Stimulated activated CD4-positive, alpha-beta T cell treated with anti-CD3 and anti-CD28 coated beads, Interleukin-15, amount 100 ng/mL, for 1 hour (primary cell): ENCODE results near the gene NOXO1.
"Not testable (repeated sequence)": the region's sequence is repeated elsewhere in the genome, so short reads cannot be mapped to it uniquely, and the experiment has no call there.

ENCODE experiments used
- DNase-seq, 2 donors: peaks; one replicate each; pipeline ENCODE4 v3.0.0-alpha.2; 2020; ENCODE audit warnings: low read depth in 1 of 2, low spot score in 1 of 2

The NOXO1 gene

GRCh38 chr16:1942047-1942809, 39.0 kb downstream of the NOXO1 start:
- DNase-seq, result no peak

- no peak for DNase-seq
Measured at GRCh38 chr16:1941162-1942046, 39.9 kb downstream of the NOXO1 start.

GRCh38 chr16:1940273-1941161, 40.8 kb downstream of the NOXO1 start:
- DNase-seq, result no peak

- not testable (repeated sequence) for DNase-seq
Measured at GRCh38 chr16:1939833-1940232, 41.4 kb downstream of the NOXO1 start.

- no peak for DNase-seq
Measured at GRCh38 chr16:1938910-1939309, 42.4 kb downstream of the NOXO1 start.

- no peak for DNase-seq
Measured at GRCh38 chr16:1938316-1938715, 43.0 kb downstream of the NOXO1 start.

- no peak for DNase-seq
Measured at GRCh38 chr16:1936945-1937479, 44.3 kb downstream of the NOXO1 start.

- DNase-seq, result no peak
Measured at GRCh38 chr16:1933097-1933661, 48.1 kb downstream of the NOXO1 start.

GRCh38 chr16:1932050-1933028, 48.9 kb downstream of the NOXO1 start:
- DNase-seq, result no peak

- no peak for DNase-seq
Measured at GRCh38 chr16:1930338-1930720, 50.9 kb downstream of the NOXO1 start.

GRCh38 chr16:1929578-1930337, 51.5 kb downstream of the NOXO1 start:
- peak; percentile 90 to 94 for DNase-seq

- DNase-seq, result no peak
Measured at GRCh38 chr16:1929105-1929504, 52.2 kb downstream of the NOXO1 start.
